ENCODE results near the gene EEF2K.

Gene EEF2K

DNA sequence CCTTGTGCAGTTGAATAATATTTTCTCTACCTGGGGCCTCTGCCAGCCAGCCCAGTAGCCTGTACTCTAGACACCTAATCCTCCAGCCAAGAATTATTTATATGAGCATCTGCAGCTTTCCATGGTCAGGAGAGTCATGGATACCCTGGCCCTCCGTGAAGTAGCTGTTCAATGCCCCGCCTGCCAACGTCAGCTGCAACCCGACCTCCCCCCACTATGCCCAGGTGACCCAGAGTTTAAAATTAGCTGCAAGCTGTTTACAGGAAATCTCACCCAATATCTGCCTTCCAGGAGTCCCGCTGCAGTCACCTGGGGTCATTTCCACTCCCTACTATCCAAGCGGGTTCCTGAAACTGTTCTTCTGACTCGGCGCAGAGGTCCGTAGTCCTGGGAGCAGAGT is 31.4 kb upstream of the EEF2K start:
- TF ChIP-seq SIN3A (IDR thresholded peaks at IDR 0.05; ENCODE audit: borderline replicate concordance, insufficient read depth, low read length) (no peak), FOXP2 (optimal IDR thresholded peaks at IDR 0.05; ENCODE audit: borderline replicate concordance, extremely low read depth, extremely low read length, insufficient read depth) (no peak), POLR2AphosphoS5 (IDR thresholded peaks at IDR 0.05; ENCODE audit: low read depth, low read length) (no peak), TAF1 (IDR thresholded peaks at IDR 0.05; ENCODE audit: borderline replicate concordance, insufficient read depth, low read length) (no peak)
- TF ChIP-seq, protein P1, sequence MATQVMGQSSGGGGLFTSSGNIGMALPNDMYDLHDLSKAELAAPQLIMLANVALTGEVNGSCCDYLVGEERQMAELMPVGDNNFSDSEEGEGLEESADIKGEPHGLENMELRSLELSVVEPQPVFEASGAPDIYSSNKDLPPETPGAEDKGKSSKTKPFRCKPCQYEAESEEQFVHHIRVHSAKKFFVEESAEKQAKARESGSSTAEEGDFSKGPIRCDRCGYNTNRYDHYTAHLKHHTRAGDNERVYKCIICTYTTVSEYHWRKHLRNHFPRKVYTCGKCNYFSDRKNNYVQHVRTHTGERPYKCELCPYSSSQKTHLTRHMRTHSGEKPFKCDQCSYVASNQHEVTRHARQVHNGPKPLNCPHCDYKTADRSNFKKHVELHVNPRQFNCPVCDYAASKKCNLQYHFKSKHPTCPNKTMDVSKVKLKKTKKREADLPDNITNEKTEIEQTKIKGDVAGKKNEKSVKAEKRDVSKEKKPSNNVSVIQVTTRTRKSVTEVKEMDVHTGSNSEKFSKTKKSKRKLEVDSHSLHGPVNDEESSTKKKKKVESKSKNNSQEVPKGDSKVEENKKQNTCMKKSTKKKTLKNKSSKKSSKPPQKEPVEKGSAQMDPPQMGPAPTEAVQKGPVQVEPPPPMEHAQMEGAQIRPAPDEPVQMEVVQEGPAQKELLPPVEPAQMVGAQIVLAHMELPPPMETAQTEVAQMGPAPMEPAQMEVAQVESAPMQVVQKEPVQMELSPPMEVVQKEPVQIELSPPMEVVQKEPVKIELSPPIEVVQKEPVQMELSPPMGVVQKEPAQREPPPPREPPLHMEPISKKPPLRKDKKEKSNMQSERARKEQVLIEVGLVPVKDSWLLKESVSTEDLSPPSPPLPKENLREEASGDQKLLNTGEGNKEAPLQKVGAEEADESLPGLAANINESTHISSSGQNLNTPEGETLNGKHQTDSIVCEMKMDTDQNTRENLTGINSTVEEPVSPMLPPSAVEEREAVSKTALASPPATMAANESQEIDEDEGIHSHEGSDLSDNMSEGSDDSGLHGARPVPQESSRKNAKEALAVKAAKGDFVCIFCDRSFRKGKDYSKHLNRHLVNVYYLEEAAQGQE (IDR thresholded peaks at IDR 0.05; ENCODE audit: insufficient read depth in 1 of 2, low read depth in 2 of 2, low read length in 2 of 2), result no peak

DNA sequence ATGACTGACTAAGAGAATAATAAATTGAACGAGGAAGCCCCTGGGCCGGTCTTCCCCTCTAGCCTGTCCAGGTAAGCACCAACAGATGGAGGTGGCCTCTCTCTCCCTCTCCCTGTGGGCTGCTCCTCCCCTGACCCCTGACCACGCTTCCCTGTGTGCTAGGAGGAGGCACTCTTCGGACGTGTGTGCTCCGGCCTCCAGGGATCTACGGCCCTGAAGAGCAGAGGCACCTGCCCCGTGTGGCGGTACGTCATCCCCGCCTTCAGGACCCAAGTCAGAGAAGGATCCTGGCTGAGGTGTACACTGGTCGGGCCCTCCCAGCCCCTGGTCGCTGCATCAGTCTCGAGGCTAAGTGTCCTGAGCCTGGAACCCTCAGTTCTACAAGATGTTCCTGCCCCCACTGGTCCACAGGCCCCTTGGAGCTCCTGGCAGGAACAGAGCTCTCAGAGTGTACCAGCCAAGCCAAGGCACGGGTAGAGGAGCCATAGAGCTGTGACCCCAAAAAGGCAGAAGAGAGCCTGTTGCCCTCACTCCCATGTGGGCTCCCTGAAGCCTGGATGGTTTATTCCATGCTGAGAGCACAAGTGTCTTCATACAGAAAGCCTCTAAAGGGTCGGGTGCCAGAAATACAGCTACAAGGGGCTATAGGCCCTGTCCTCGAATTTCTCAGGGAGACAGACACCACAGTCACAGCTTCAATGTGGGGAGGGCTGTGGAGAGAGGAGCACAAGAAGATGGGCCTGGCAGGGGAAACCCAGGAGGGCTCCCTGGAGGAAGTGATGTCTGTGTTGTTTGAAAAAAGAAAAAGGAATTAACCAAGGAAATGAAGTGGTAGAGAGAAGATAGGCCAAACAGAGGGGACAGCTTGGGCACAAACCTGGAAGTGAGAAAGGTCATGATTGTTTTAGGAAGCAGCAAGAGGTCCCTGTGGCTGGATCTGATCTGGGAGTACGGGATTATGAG is 27.8 kb upstream of the EEF2K start:
- TF ChIP-seq, protein P1 (IDR thresholded peaks at IDR 0.05; ENCODE audit: insufficient read depth in 1 of 2, low read depth in 2 of 2, low read length in 2 of 2), result no peak
- TF ChIP-seq FOXP2 (optimal IDR thresholded peaks at IDR 0.05; ENCODE audit: borderline replicate concordance, extremely low read depth, extremely low read length, insufficient read depth) (no peak), POLR2AphosphoS5 (IDR thresholded peaks at IDR 0.05; ENCODE audit: low read depth, low read length) (no peak), TAF1 (IDR thresholded peaks at IDR 0.05; ENCODE audit: borderline replicate concordance, insufficient read depth, low read length) (no peak), SIN3A (IDR thresholded peaks at IDR 0.05; ENCODE audit: borderline replicate concordance, insufficient read depth, low read length) (no peak)

DNA sequence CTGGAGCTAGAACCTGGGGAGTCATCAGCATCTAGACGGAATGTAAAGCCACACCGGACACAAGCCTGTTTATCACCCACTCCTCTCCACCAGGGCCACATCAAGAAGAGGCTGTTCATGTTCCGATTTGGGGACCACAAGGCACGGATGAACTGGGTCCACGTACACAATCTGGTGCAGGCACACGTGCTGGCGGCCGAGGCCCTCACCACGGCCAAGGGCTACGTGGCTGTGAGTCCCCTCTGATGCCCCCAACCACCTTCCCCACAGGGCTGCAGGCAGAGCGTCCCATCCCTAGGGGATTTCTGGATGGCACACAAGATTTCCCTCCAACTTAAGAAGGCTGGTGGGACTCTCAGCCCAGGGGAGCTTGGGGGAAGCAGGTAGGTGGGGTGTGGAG is 24.7 kb upstream of the EEF2K start:
- TF ChIP-seq FOXP2 (optimal IDR thresholded peaks at IDR 0.05; ENCODE audit: borderline replicate concordance, extremely low read depth, extremely low read length, insufficient read depth) (no peak), SIN3A (IDR thresholded peaks at IDR 0.05; ENCODE audit: borderline replicate concordance, insufficient read depth, low read length) (no peak), TAF1 (IDR thresholded peaks at IDR 0.05; ENCODE audit: borderline replicate concordance, insufficient read depth, low read length) (no peak), POLR2AphosphoS5 (IDR thresholded peaks at IDR 0.05; ENCODE audit: low read depth, low read length) (no peak)
- TF ChIP-seq, protein P1 (IDR thresholded peaks at IDR 0.05; ENCODE audit: insufficient read depth in 1 of 2, low read depth in 2 of 2, low read length in 2 of 2), result no peak

DNA sequence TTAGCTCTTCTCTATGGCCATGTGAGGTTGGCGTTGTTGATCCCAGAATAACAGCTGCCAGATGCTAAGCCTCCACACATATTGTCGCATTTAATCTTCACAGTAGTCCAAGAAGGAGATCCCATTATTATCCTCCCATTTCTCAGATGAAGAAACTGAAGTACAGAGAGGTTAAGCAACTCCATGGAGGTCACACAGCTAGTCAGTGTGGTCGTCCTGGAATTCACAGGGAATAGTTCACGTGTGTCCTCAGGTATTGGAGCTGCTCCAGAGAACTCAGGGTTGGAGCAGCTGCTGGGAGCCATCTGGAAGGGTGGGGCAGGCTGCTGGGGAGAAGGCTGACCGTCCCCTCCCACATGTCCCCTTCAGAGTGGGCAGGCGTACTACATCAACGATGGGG is 24.2 kb upstream of the EEF2K start:
- TF ChIP-seq, protein P1 (IDR thresholded peaks at IDR 0.05; ENCODE audit: insufficient read depth in 1 of 2, low read depth in 2 of 2, low read length in 2 of 2), result no peak
- TF ChIP-seq SIN3A (IDR thresholded peaks at IDR 0.05; ENCODE audit: borderline replicate concordance, insufficient read depth, low read length) (no peak), POLR2AphosphoS5 (IDR thresholded peaks at IDR 0.05; ENCODE audit: low read depth, low read length) (no peak), TAF1 (IDR thresholded peaks at IDR 0.05; ENCODE audit: borderline replicate concordance, insufficient read depth, low read length) (no peak), FOXP2 (optimal IDR thresholded peaks at IDR 0.05; ENCODE audit: borderline replicate concordance, extremely low read depth, extremely low read length, insufficient read depth) (no peak)
